Urothelium cell line (cell line): ENCODE results near the gene TNIK.

Experiments
- DNase-seq: peaks from one replicate; pipeline ENCODE4 v3.0.0; 2011; ENCODE audit warnings: low spot score, mixed read lengths
- FAIRE-seq: peaks from 2 replicates; lab custom pipeline; 2011; peaks lifted over from hg19 to GRCh38; lab: Jason Lieb, UNC

Gene TNIK

GRCh38 chr3:171240504-171240835 is 219.7 kb downstream of the TNIK start:
- FAIRE-seq = no peak
- DNase-seq = no peak

- no peak for DNase-seq
- FAIRE-seq = no peak
Measured at GRCh38 chr3:171239757-171240503, 220.3 kb downstream of the TNIK start.

- no peak for DNase-seq
- FAIRE-seq = no peak
Measured at GRCh38 chr3:171237009-171237385, 223.2 kb downstream of the TNIK start.

- DNase-seq (no peak), FAIRE-seq (no peak)
Measured at GRCh38 chr3:171236265-171237008, 223.8 kb downstream of the TNIK start.

- no peak for FAIRE-seq
- no peak for DNase-seq
Measured at GRCh38 chr3:171234298-171235010, 225.8 kb downstream of the TNIK start.

- DNase-seq (no peak), FAIRE-seq (no peak)
Measured at GRCh38 chr3:171231361-171231760, 228.8 kb downstream of the TNIK start.

GRCh38 chr3:171230865-171231264 is 229.3 kb downstream of the TNIK start:
- FAIRE-seq (no peak), DNase-seq (no peak)

GRCh38 chr3:171229173-171229572 is 231.0 kb downstream of the TNIK start:
- DNase-seq (no peak), FAIRE-seq (no peak)

GRCh38 chr3:171228240-171228639 is 232.0 kb downstream of the TNIK start:
- no peak for FAIRE-seq
- DNase-seq = no peak

- FAIRE-seq = no peak
- no peak for DNase-seq
Measured at GRCh38 chr3:171227828-171228227, 232.4 kb downstream of the TNIK start.

GRCh38 chr3:171227359-171227758 is 232.8 kb downstream of the TNIK start:
- FAIRE-seq (no peak), DNase-seq (no peak)

GRCh38 chr3:171226794-171227193 is 233.4 kb downstream of the TNIK start:
- no peak for DNase-seq
- FAIRE-seq = no peak

- DNase-seq (no peak), FAIRE-seq (no peak)
Measured at GRCh38 chr3:171225708-171226107, 234.5 kb downstream of the TNIK start.

GRCh38 chr3:171225165-171225564 is 235.0 kb downstream of the TNIK start:
- DNase-seq (no peak), FAIRE-seq (no peak)

GRCh38 chr3:171223396-171223795 is 236.8 kb downstream of the TNIK start:
- no peak for FAIRE-seq
- DNase-seq = no peak

GRCh38 chr3:171222995-171223394 is 237.2 kb downstream of the TNIK start:
- no peak for FAIRE-seq
- DNase-seq = no peak

- DNase-seq = no peak
- FAIRE-seq = no peak
Measured at GRCh38 chr3:171221597-171221996, 238.6 kb downstream of the TNIK start.

GRCh38 chr3:171221104-171221503 is 239.1 kb downstream of the TNIK start:
- DNase-seq = no peak
- FAIRE-seq = no peak

- FAIRE-seq (no peak), DNase-seq (no peak)
Measured at GRCh38 chr3:171219258-171219657, 240.9 kb downstream of the TNIK start.

- FAIRE-seq (no peak), DNase-seq (no peak)
Measured at GRCh38 chr3:171218069-171218468, 242.1 kb downstream of the TNIK start.

- DNase-seq (no peak), FAIRE-seq (no peak)
Measured at GRCh38 chr3:171213907-171214306, 246.3 kb downstream of the TNIK start.

GRCh38 chr3:171213178-171213577 is 247.0 kb downstream of the TNIK start:
- DNase-seq = no peak
- FAIRE-seq = no peak
